Bronchial epithelial cell (primary cell): ENCODE data around the gene IQCN. TPM values are rescaled to one million over a fixed set of nuclear protein-coding genes. Genes with fewer than 3 reads are reported as not detected.

Experiments
- DNase-seq: peaks from one replicate; pipeline ENCODE4 v3.0.0-alpha.2; 2010; ENCODE audit warnings: low read depth
- FAIRE-seq: peaks from 2 replicates; lab custom pipeline; 2011; peaks lifted over from hg19 to GRCh38; lab: Jason Lieb, UNC
- H3K27me3 ChIP-seq: 2 replicates; pipeline ENCODE4 v1.5.1; 2011; ENCODE audit warnings: low read length; ENCODE audit not compliant: control insufficient read depth, insufficient read depth
- H3K36me3 ChIP-seq: 2 replicates; pipeline ENCODE4 v1.5.1; 2011; ENCODE audit warnings: low read length; ENCODE audit not compliant: control insufficient read depth, insufficient read depth
- H3K4me3 ChIP-seq: 2 replicates; pipeline ENCODE4 v1.5.1; 2011; ENCODE audit warnings: mild to moderate bottlenecking, low read depth, low read length, control low read depth
- CTCF ChIP-seq: IDR thresholded peaks from 2 replicates; pipeline ENCODE4 v1.5.1; 2011; ENCODE audit warnings: mild to moderate bottlenecking, moderate library complexity, low read length, control low read depth, inconsistent platforms; ENCODE audit not compliant: insufficient read depth, severe bottlenecking
- total RNA-seq: library from RNA; depleted of rRNA; stranded (reverse); fragments of >200 nt; gene quantifications from 2 replicates; pipeline ENCODE4 v1.2.1, GENCODE V29; 2014

IQCN gene
- total RNA-seq, 1 donor from 2014 or later: not detected

GRCh38 chr19:18278521-18279265 is 4.4 kb upstream of the IQCN start:
- FAIRE-seq: no peak
- Histone ChIP-seq H3K36me3 (peaks cover 9% of the 10 kb centered on the region), H3K27me3 (no peaks in the 10 kb centered on the region), H3K4me3 (no peak overlapping the region)
- no peak for DNase-seq
- TF ChIP-seq CTCF: peak; percentile 43

DNA sequence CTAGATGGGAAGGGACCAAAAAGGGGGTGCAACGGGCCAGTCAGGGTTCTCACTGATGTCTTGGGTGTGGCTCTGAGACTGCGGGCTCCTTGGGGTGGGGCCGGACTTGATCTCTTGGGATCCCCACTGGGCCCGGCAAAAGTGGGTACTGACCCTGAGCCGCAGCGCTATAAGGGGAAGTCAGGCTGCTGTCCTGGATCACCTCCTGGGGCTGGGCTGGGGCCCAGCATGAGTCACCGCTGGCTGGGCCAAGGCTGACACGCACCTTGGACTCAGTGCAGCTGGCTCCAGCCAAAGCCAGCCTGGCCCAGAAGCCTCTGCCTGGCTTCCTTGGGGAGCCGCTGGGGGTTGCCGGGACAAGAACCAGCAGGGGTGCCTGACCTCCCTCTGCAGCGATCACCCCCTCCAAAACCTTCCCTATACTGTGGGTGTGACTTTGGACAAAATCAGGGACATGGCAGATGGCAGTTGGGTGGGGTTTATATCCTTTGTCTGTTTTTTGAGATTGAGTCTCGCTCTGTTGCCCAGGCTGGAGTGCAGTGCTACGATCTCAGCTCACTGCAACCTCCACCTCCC is 617 bp upstream of the IQCN start:
- no peak for FAIRE-seq
- DNase-seq: peak; percentile 72

GRCh38 chr19:18273561-18274218 is 562 bp downstream of the IQCN start:
- Histone ChIP-seq H3K27me3 (no peaks in the 10 kb centered on the region), H3K36me3 (peaks cover 4% of the 10 kb centered on the region), H3K4me3 (no peak overlapping the region)
- FAIRE-seq (no peak), DNase-seq (no peak)
- no peak for TF ChIP-seq CTCF

More for the DNA sequence above, 617 bp upstream of the IQCN start:
- peaks cover 8% of the 10 kb centered on the region for H3K36me3 ChIP-seq
- H3K27me3 ChIP-seq: no peaks in the 10 kb centered on the region
- no peak for TF ChIP-seq CTCF
- H3K4me3 ChIP-seq: no peak overlapping the region

- Histone ChIP-seq H3K36me3 (no peaks in the 10 kb centered on the region), H3K4me3 (no peak overlapping the region), H3K27me3 (no peaks in the 10 kb centered on the region)
- no peak for TF ChIP-seq CTCF
- no peak for FAIRE-seq
- DNase-seq: no peak
Observed at GRCh38 chr19:18271433-18271841, 2.8 kb downstream of the IQCN start.

- Histone ChIP-seq H3K27me3 (no peaks in the 10 kb centered on the region), H3K4me3 (no peak overlapping the region), H3K36me3 (no peaks in the 10 kb centered on the region)
- DNase-seq: no peak
- TF ChIP-seq CTCF: no peak
- FAIRE-seq: no peak
Observed at GRCh38 chr19:18270326-18270725, 3.9 kb downstream of the IQCN start.
